ENCODE measurements around the gene CDH13.

CDH13 gene

GRCh38 chr16:83125999-83126568 lies 499.3 kb downstream of the CDH13 start:
- Histone ChIP-seq H3K27ac (replicated peaks) (no peak overlapping the region), H3K4me3 (replicated peaks; ENCODE audit: insufficient read depth, low read length) (no peak overlapping the region), H3K27me3 (ENCODE audit: insufficient read depth, poor library complexity, severe bottlenecking) (no peaks in the 10 kb centered on the region)
- no peak for DNase-seq (ENCODE audit: low read depth in 1 of 2, low spot score in 1 of 2)
- TF ChIP-seq GABPA (IDR thresholded peaks at IDR 0.05; ENCODE audit: low read depth): no peak
- TF ChIP-seq POLR2AphosphoS5 (IDR thresholded peaks at IDR 0.05; ENCODE audit: low read depth): no peak
- TF ChIP-seq SPI1 (IDR thresholded peaks at IDR 0.05; ENCODE audit: borderline replicate concordance, low read depth): no peak
- TF ChIP-seq, protein P1, sequence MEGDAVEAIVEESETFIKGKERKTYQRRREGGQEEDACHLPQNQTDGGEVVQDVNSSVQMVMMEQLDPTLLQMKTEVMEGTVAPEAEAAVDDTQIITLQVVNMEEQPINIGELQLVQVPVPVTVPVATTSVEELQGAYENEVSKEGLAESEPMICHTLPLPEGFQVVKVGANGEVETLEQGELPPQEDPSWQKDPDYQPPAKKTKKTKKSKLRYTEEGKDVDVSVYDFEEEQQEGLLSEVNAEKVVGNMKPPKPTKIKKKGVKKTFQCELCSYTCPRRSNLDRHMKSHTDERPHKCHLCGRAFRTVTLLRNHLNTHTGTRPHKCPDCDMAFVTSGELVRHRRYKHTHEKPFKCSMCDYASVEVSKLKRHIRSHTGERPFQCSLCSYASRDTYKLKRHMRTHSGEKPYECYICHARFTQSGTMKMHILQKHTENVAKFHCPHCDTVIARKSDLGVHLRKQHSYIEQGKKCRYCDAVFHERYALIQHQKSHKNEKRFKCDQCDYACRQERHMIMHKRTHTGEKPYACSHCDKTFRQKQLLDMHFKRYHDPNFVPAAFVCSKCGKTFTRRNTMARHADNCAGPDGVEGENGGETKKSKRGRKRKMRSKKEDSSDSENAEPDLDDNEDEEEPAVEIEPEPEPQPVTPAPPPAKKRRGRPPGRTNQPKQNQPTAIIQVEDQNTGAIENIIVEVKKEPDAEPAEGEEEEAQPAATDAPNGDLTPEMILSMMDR (IDR thresholded peaks at IDR 0.05; ENCODE audit: insufficient read depth, low read length): no peak
- TF ChIP-seq REST (IDR thresholded peaks at IDR 0.05; ENCODE audit: insufficient replicate concordance, low read depth): no peak

- no peak for TF ChIP-seq GABPA (IDR thresholded peaks at IDR 0.05; ENCODE audit: low read depth)
- no peak for TF ChIP-seq POLR2AphosphoS5 (IDR thresholded peaks at IDR 0.05; ENCODE audit: low read depth)
- TF ChIP-seq SPI1 (IDR thresholded peaks at IDR 0.05; ENCODE audit: borderline replicate concordance, low read depth): no peak
- no peak for TF ChIP-seq REST (IDR thresholded peaks at IDR 0.05; ENCODE audit: insufficient replicate concordance, low read depth)
- TF ChIP-seq, protein P1 (IDR thresholded peaks at IDR 0.05; ENCODE audit: insufficient read depth, low read length): no peak
- H3K4me3 ChIP-seq (replicated peaks; ENCODE audit: insufficient read depth, low read length): no peak overlapping the region
- no peak overlapping the region for H3K27ac ChIP-seq (replicated peaks)
- no peak for DNase-seq (ENCODE audit: low read depth in 1 of 2, low spot score in 1 of 2)
- no peaks in the 10 kb centered on the region for H3K27me3 ChIP-seq (ENCODE audit: insufficient read depth, poor library complexity, severe bottlenecking)
Measured at GRCh38 chr16:83128041-83128440, 501.3 kb downstream of the CDH13 start.

DNA sequence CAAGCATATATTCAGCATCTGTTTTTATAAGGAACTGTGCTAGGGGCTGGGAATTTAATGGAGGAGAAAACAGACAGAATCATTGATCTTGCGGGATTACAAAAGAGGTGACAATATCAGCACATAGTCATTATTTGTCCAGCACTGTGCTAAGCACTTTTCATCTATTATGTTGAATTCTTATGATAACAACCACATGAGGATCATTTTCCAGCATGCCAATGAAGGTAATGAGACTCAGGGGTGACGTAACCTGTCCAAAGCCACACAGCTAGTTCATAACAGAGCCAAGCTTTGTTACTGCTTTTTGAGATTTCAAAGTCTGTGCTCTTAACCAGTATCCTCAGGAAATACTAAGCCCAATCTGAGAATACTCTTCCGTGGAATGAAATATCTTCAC lies 503.3 kb downstream of the CDH13 start:
- H3K4me3 ChIP-seq (replicated peaks; ENCODE audit: insufficient read depth, low read length): no peak overlapping the region
- TF ChIP-seq GABPA (IDR thresholded peaks at IDR 0.05; ENCODE audit: low read depth): no peak
- H3K27ac ChIP-seq (replicated peaks): no peak overlapping the region
- no peaks in the 10 kb centered on the region for H3K27me3 ChIP-seq (ENCODE audit: insufficient read depth, poor library complexity, severe bottlenecking)
- no peak for DNase-seq (ENCODE audit: low read depth in 1 of 2, low spot score in 1 of 2)

DNA sequence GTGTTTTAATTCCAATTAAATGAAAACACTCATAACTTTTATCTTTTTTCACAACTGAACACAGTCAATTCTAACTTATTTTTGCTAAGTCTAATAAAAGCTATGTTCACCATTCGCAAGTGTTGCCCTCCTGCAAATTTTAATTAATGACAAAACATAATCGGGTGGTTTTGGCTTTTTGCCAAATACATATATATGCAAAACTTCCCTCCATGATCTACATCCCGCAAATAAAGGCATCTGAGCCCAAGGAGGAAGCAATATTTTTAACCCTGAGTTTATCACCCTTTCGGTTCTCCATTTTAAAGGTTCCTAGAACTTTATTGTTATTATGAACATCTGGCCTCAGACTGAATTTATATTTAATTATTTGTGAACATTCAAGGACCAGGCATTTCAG lies 507.9 kb downstream of the CDH13 start:
- no peaks in the 10 kb centered on the region for H3K27me3 ChIP-seq (ENCODE audit: insufficient read depth, poor library complexity, severe bottlenecking)
- no peak overlapping the region for H3K27ac ChIP-seq (replicated peaks)
- DNase-seq (ENCODE audit: low read depth in 1 of 2, low spot score in 1 of 2): no peak
- H3K4me3 ChIP-seq (replicated peaks; ENCODE audit: insufficient read depth, low read length): no peak overlapping the region
- TF ChIP-seq POLR2AphosphoS5 (IDR thresholded peaks at IDR 0.05; ENCODE audit: low read depth) (no peak), SPI1 (IDR thresholded peaks at IDR 0.05; ENCODE audit: borderline replicate concordance, low read depth) (no peak), REST (IDR thresholded peaks at IDR 0.05; ENCODE audit: insufficient replicate concordance, low read depth) (no peak), GABPA (IDR thresholded peaks at IDR 0.05; ENCODE audit: low read depth) (no peak)
- TF ChIP-seq, protein P1 (IDR thresholded peaks at IDR 0.05; ENCODE audit: insufficient read depth, low read length): no peak
